HL-60/S4 (cell line): ENCODE measurements around the gene INTS1.

Experiments
- in situ Hi-C: fragments of 300-500 bp; cut with MboI; formaldehyde crosslinking; loops from 2 replicates; pipeline ENCODE4 v1.14.3; 2022; ENCODE audit warnings: low sequenced_read_pairs

The INTS1 gene

GRCh38 chr7:1508277-1508758, 4.1 kb upstream of the INTS1 start:
- in situ Hi-C loops = no loop called here

DNA sequence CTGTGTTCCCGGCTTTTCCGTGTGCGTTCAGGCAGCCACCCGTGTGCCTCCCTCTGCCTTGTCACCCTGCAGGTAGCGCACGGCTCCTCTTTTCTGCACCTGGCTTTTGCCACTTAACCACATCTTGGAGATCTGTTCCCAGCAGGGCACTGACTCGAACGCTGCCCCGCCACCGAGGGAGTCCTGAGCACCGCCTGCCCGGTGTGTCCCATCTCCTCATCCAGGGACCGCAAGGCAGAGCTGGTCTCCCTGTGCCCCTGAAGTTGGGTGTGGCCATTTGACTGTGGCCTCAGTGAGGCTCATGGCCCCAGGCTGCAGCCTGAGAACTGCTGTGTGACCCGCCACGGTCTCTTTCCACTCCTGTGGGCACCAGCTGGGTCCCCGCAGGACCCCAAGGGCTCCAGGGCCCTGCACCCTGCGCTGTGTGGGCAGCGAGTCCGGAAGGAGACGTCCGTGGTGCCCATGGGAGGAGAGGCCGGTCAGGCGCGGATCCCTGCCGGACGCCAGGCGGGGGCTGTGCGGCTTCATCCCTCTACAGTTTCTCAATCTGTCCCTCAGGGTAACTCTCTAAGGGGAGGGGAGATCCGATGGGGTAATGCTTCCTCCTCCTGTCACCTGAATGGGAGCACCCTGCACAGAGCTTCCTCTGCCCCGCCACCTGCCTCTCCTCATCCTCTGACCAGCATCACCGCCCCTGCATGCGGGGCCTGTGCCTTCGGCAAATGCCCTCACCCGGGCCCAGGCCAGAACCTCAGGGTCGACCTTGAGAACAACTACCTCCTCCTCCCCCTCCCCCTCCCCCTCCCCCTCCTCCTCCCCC, 1.8 kb upstream of the INTS1 start:
- in situ Hi-C loops = no loop called here

DNA sequence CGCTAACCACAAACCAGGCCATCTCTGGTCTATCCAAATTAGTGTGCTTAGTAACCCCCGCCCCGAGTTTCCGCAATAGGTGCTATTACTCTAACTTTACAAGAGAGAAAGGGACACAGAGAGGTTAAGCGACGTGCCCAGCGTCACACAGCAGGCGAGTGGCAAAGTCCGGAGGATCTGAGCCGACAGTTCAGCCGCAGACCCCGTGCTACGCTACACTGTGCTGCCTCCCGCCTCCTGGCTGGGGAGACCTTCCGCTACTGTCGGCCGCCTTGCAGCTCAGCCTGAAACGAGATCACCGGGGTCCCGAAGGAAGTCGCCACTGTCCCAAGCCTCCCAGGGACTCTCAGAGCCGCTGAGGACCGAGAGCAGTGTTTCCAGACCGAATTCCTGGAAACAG, 799 bp downstream of the INTS1 start:
- in situ Hi-C loops = no loop called here

DNA sequence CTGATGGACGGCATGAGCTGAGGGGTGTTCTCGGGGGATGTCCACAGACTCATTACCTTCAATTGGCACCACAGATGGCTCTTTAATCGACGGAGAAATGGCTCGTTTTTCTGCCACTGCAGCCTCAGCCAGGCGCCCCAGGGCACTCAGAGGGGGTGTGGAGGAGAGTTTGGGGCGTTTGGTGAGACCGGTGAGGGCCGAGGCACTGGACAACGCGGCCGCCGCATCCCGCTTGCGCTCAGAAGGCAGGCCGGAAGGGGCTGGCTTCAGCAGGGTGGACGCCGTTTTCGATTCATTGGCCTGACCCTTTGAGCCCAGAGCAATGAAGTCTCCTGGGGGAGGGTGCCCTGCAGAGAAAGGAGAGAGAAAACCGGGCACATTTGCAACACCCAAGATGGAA, 1.3 kb downstream of the INTS1 start:
- in situ Hi-C loops = no loop called here

DNA sequence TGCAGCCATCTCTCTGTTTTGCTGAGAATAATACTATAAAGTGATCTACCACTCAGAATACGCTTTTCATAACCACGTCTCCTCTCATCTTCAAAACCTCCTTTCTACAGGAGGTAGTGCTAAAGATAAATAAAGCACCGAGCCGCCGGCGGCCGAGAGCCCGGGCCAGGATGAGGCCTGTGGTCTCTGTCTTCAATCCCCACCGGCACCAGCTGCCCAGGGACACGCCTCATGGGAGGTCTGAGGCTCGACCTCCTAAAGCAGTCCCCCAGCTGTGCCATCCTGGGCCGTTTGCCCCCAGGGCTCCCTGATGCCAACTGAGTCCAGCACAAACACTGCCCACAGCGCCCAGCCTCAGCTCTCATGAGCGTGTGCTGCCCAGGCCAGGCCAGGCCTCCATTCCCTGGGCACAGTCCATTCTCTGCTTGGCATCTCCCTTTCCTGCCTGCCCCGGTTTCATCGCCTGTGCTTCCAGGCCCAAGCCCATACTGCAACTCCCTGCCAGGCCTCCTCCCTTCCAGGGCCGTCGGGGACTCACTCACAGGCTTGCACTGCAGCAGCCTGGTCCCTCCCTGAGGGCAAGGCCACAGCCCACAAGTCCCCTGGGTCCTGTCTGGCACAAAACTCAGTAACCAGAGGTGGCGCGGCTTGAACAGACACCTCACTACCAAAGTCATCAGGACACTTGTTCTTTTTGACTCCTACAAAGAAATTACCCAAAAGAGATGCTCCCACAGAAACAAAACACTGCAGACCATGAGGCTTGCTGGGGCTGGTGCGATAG, 2.5 kb downstream of the INTS1 start:
- in situ Hi-C loops = no loop called here

- in situ Hi-C loops = no loop called here
Observed at GRCh38 chr7:1500064-1500807, 4.0 kb downstream of the INTS1 start.

- in situ Hi-C loops = no loop called here
Observed at GRCh38 chr7:1499367-1500029, 4.7 kb downstream of the INTS1 start.

DNA sequence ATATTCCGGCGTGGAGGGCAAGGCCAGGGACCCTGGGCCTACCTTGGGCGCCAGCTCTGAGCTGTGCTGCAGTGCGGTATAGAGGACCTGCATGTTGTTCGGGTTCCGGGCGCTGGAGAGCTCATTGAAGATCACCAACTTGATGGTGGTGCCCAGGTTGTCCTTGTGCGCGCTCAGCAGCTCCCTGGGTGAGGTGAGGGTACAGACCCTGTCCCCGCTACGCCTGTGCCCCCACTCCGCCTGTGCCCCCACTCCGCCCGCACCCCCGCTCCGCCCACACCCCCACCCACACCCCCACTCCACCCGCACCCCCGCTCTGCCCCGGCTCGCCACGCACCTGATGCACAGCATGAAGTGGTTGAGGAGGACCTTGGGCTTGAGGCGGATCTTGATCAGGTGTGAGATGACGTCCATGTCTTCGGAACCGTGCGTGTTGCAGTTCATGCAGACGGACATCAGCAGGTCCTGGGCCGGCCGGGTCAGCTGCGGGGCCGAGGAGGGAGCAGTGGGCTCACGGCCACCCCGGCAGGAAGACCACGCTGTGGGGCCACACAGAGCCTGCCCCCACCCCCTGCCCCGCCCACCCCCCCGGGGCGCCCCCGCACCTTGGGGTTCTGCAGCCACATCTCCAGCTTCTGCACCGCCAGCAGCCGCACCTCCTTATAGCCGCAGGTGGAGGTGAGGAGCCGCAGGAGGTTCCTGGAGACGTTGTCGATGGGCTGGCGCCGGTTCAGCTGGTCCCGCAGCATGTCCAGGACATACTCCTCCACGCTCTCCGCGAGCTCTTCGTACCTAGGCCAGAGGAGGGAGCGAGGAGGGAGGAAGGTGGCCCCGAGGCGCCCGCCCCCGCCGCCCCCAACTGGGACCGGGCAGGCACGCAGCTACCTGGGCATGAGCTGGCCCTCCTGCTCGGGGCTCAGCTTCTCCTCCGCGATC, 5.6 kb downstream of the INTS1 start:
- in situ Hi-C loops = no loop called here

DNA sequence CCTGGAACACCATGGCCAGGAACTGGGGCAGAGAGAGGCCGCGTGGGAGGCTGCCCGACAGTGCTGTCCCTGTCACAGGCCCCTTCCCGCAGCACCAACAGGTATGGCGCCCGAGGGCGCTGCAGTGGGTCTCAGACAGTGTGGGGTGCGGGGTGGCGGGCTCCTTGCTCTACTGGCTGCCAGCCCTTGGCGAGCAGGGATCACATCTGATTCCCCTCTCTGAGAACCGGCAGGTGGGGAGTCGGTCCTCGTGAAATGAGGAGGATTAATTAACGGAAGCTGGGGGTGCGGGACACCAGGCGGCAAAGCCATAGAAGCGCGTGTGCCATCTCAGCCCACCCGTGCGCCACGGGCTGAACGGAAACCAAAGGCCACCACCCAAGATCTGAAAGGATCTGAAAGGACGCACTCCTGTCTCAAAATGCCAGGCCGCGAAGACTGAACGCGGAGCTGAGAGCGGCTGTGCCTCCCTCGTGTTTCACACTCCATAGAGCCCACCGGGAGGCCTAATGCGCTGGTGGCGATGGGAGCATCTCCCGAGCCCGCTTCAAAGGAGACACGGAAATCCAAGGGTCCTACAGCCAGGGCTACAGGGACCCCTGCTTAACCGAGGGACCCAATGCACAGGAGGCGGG, 6.8 kb downstream of the INTS1 start:
- in situ Hi-C loops = no loop called here

DNA sequence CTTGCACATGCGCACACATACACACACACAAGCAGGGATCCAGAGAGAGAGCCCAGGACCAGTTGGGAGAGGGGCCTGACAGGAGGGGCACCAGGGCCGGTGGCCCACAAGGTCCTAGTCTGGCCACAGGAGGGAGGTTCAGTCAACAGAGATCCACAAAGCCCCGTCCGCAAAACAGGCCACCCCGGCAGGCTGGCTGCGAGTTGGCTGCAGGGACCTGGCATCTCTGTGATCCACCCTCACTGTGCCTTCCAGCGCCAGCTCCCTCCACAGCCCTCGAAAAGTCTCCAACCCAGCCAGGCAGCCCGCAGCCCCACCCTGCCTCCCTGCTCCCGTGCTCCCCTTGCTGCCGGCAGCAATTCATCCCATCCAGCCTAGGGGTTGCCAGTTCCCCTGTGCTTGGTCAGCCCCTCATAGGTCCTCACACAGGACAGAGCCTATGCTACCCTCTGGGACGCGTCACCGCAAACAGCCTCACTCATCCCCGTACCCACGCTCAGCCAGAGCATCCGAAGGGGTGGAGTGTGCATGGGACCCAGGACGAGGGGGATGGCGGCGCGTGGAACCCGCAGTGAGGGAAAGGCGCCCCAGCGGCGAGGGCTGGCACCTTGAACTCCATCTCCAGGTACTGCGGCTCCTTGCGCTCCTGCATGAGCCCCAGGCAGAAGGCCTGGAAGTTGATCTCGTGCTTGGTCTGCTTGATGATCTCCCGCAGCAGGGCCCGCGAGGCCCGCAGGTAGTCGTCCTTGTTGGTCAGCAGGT, 7.5 kb downstream of the INTS1 start:
- in situ Hi-C loops = no loop called here

DNA sequence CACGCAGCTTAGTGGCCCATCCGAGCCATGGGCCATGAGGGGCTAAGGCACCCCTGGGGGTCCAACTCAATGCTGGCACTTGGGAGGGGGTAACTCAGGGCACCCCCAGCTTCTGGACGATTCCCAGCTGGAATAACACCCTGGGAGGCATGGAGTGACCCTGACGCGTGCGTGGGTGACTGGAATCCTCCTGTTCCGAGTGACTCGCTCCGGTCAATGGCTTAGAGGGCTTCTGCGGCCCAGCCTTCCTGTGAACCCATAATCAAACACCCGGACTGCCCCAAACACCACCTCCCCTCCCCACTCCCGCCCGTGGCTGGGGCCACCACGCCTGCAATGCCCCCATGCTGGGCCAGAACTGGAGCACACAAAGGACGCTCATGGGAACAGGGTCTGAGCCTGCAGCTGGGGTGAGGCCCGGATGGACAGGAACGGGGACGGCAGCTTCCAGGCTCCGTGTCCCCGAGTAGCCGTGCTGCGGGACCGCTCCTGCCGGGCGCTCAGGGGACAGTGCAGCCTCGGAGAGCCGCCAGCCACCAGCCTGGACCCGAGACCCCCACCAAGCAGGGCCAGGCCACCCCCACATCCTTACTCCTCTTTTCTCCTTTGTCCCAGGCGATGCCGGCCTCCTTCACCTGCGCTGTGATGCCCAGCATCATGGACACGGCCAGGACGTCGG, 8.5 kb downstream of the INTS1 start:
- in situ Hi-C loops = no loop called here

DNA sequence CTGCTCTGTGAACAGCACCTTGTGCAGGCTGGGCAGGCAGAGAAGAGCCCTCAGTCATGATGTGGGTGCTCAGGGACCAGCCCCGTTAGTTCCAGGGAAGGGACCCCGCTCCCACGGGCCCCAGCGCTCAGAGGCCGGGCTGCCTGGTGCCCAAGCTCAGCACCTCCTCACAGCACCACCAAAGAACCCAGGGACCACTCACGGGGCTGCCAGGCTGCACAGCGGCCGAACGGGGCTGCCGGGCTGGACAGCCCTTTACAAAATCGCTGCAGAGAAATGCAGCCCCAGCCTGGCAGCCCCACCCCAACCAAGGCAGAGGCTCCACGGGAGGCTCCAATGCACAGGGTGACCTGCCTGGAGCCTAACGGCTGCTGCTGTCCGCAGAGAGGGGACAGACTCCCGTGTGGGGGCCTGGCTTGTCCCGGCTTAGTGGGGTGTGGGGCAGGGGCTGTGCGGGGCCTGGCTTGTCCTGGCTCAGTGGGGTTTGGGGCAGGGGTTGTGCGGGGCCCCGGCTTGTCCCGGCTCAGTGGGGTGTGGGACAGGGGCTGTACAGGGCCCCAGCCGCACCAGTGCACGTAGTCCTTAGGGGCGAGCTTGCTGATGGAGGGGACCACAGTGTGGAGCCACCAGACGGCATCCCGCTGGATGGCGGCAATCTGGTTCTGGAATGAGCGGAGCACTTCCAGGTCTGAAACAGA, 9.2 kb downstream of the INTS1 start:
- in situ Hi-C loops = no loop called here

DNA sequence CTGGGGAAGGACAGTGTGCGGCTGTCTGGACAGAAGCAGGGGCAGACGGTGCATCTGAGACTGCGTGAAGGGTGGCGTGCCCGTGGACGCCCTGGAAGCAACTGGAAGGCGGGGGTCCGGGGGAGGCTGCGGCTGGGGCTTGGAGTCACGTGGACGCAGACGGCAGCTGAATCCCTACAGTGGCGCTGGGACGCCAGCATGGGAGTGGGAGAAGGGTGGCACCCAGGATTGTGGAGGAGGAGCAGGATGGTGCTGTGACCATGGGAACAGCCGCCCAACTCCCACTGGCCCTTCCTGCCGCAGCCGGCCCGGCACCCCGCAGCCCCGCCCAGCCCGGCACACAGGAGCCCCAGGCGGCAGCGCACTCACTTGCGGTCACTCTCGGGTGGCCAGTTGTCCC, 9.7 kb downstream of the INTS1 start:
- in situ Hi-C loops = no loop called here

- in situ Hi-C loops = no loop called here
Observed at GRCh38 chr7:1493571-1493970, 10.6 kb downstream of the INTS1 start.

DNA sequence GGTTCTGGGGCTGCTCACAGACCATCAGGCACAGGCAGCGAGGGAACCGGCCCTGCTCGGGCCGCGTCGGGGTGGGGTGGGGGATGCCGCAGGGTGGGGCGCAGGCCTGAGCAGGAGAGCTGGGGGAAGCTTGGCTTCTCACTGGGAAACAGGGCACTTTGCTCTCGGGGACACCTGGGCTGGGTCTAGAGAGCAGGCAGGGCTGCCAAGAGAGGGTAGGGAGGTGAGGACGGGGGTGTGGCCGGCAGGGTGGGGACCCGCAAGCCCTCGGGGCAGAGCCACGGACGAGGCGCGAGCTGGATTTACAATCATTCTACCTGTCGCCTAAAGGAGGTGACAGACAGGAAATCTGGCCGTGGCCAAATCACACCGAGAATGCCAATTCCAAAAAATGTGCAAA, 11.1 kb downstream of the INTS1 start:
- in situ Hi-C loops = no loop called here

- in situ Hi-C loops = no loop called here
Observed at GRCh38 chr7:1492640-1493039, 11.5 kb downstream of the INTS1 start.

GRCh38 chr7:1492221-1492620, 12.0 kb downstream of the INTS1 start:
- in situ Hi-C loops = no loop called here
